SH-SY5Y (cell line): ENCODE results near the gene TRIM72.

ENCODE experiments used
- GATA2 ChIP-seq: IDR thresholded peaks from 2 replicates; pipeline ENCODE4 v1.6.1; 2011; ENCODE audit warnings: mild to moderate bottlenecking, low read depth, low read length
- GATA3 ChIP-seq: IDR thresholded peaks from 2 replicates; pipeline ENCODE4 v1.6.1; 2011; ENCODE audit warnings: low read depth, mild to moderate bottlenecking, low read length, moderate library complexity

GRCh38 chr16:31267332-31268032 lies 53.6 kb downstream of the TRIM72 start:
- TF ChIP-seq GATA2 (no peak), GATA3 (no peak)
